ENCODE results near the gene CALD1.

DNA sequence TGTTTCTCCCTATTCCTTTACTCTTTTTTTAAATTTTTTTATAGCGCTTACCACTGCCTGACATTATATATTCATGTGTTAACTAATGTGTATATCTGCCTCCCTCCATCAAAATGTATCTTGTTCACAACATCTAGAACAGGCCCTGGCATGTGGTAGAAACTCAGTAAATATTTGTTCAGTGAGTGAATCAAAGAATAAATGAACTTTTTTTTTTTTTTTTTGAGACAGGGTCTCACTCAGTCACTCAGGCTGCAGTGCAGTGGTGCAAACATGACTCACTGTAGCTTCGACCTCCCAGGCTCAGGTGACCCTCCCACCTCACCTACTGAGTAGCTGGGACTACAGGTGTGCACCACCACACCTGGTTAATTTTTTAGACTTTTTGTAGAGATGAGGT lies 7.5 kb upstream of the CALD1 start:
- TF ChIP-seq EZH2phosphoT487 (IDR thresholded peaks at IDR 0.05; ENCODE audit: borderline replicate concordance, low read length), result no peak
- TF ChIP-seq, protein P1, sequence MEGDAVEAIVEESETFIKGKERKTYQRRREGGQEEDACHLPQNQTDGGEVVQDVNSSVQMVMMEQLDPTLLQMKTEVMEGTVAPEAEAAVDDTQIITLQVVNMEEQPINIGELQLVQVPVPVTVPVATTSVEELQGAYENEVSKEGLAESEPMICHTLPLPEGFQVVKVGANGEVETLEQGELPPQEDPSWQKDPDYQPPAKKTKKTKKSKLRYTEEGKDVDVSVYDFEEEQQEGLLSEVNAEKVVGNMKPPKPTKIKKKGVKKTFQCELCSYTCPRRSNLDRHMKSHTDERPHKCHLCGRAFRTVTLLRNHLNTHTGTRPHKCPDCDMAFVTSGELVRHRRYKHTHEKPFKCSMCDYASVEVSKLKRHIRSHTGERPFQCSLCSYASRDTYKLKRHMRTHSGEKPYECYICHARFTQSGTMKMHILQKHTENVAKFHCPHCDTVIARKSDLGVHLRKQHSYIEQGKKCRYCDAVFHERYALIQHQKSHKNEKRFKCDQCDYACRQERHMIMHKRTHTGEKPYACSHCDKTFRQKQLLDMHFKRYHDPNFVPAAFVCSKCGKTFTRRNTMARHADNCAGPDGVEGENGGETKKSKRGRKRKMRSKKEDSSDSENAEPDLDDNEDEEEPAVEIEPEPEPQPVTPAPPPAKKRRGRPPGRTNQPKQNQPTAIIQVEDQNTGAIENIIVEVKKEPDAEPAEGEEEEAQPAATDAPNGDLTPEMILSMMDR (conservative IDR thresholded peaks at IDR 0.05; ENCODE audit: low read depth, low read length), result no peak

Measured in PC-3 (cell line).